HepG2 (cell line): ENCODE data around the gene PROK2. TPM values are rescaled to one million over a fixed set of nuclear protein-coding genes. Genes with fewer than 3 reads are reported as not detected.
A peak's percentile ranks its signal among the peaks of the same experiment; 100 is the strongest.

Experiments
- ATAC-seq: fragments of 200-7000 bp; cut with Tn5 transposase; 3 replicates; pipeline ENCODE4 v1.9.1; 2020; ENCODE audit warnings: mild to moderate bottlenecking, moderate library complexity
- BruUV-seq: library from RNA; stranded (reverse); fragments of 400-500 nt; replicated peaks from 2 replicates; lab custom pipeline; 2021; lab: Mats Ljungman, UMichigan
- CTCF ChIA-PET: fragments of 300-600 bp; formaldehyde crosslinking; extraction: SDS; loops from one replicate; lab custom pipeline; 2021; ENCODE audit warnings: low total read pairs, inconsistent platforms, low intra/inter-chr PET ratio; lab: Yijun Ruan, JAX
- POLR2A ChIA-PET: fragments of 350-600 bp; sonication (Branson Sonifier 250); formaldehyde crosslinking; loops from one replicate; lab custom pipeline; 2020; ENCODE audit warnings: antibody characterized with exemption, inconsistent platforms; lab: Yijun Ruan, JAX
- DNase-seq: peaks from one replicate; pipeline ENCODE4 v3.0.0-alpha.2; 2015; ENCODE audit warnings: low spot score
- FAIRE-seq: peaks from 3 replicates; lab custom pipeline; 2011; peaks lifted over from hg19 to GRCh38; lab: Jason Lieb, UNC
- H2AFZ ChIP-seq: one replicate; pipeline ENCODE4 v1.6.1; 2011; ENCODE audit warnings: low read length, inconsistent platforms
- H3K27ac ChIP-seq: fragments of 300-600 bp; 3 replicates; pipeline ENCODE4 v1.8.0; 2011; ENCODE audit warnings: mixed run types, mild to moderate bottlenecking, mixed read lengths, low read length, inconsistent platforms; ENCODE audit not compliant: insufficient read depth; ENCODE audit errors: extremely low read length
- H3K27me3 ChIP-seq, 2 experiments: fragments of 200-600 bp in 1 of 2; 2 replicates in 1 of 2; 3 replicates in 1 of 2; pipeline versions ENCODE4 v1.6.0 to v1.8.0; 2011; ENCODE audit warnings: low read length in 2 of 2, mild to moderate bottlenecking in 2 of 2, moderate library complexity in 2 of 2, inconsistent platforms in 1 of 2; ENCODE audit not compliant: insufficient read depth in 2 of 2, control insufficient read depth in 1 of 2
- H3K36me3 ChIP-seq, 2 experiments: fragments of 200-600 bp in 1 of 2; replicated peaks in 1 of 2; 2 replicates in 1 of 2; 3 replicates in 1 of 2; pipeline versions ENCODE4 v1.5.1 to v1.8.0; 2011; ENCODE audit warnings: low read length in 2 of 2, inconsistent platforms in 1 of 2; ENCODE audit not compliant: insufficient read depth in 2 of 2, control insufficient read depth in 1 of 2
- H3K4me1 ChIP-seq: 2 replicates; pipeline ENCODE4 v1.5.1; 2012; ENCODE audit warnings: low read length, inconsistent platforms; ENCODE audit not compliant: insufficient read depth
- H3K4me2 ChIP-seq: 2 replicates; pipeline ENCODE4 v1.6.0; 2011; ENCODE audit warnings: low read depth, low read length, inconsistent platforms
- H3K4me3 ChIP-seq, 3 experiments: fragments of 200-600 bp in 1 of 3; sonication (generic), shearing (Covaris generic) in 1 of 3; replicated peaks in 1 of 3; 2 replicates each; pipeline ENCODE4 v1.5.1; 2011 to 2016; ENCODE audit warnings: low read length in 3 of 3, inconsistent platforms in 2 of 3, low read depth in 2 of 3, mild to moderate bottlenecking in 2 of 3, control low read depth in 1 of 3, mixed read lengths in 1 of 3; ENCODE audit not compliant: insufficient read depth in 1 of 3
- H3K79me2 ChIP-seq: one replicate; pipeline ENCODE4 v1.6.1; 2011; ENCODE audit warnings: low read length, inconsistent platforms; ENCODE audit not compliant: insufficient read depth
- H3K9ac ChIP-seq: 2 replicates; pipeline ENCODE4 v1.6.0; 2011; ENCODE audit warnings: mild to moderate bottlenecking, low read depth, low read length, inconsistent platforms; ENCODE audit not compliant: insufficient read depth
- H3K9me3 ChIP-seq: 2 replicates; pipeline ENCODE4 v1.5.1; 2012; ENCODE audit warnings: mild to moderate bottlenecking, low read length
- H4K20me1 ChIP-seq: 2 replicates; pipeline ENCODE4 v1.6.0; 2011; ENCODE audit warnings: inconsistent platforms, mild to moderate bottlenecking, low read length, moderate library complexity; ENCODE audit not compliant: insufficient read depth
- HMG20B ChIP-seq: conservative IDR thresholded peaks from 2 replicates; pipeline ENCODE4 v1.6.1; 2016; ENCODE audit warnings: missing genetic modification reagents, missing compliant biosample characterization
- MAFF ChIP-seq: IDR thresholded peaks from 2 replicates; pipeline ENCODE4 v1.6.1; 2011; ENCODE audit warnings: low read depth, low read length, improper control_type of control experiment
- MAFK ChIP-seq, 2 experiments: IDR thresholded peaks in 1 of 2; conservative IDR thresholded peaks in 1 of 2; 2 replicates each; pipeline ENCODE4 v1.6.1; 2011; ENCODE audit warnings: improper control_type of control experiment in 2 of 2, low read length in 2 of 2
- NCOR1 ChIP-seq: fragments of 200-600 bp; sonication (generic); IDR thresholded peaks from 2 replicates; pipeline ENCODE4 v1.7.0; 2017; ENCODE audit warnings: antibody characterized with exemption, low read length, borderline replicate concordance
- NPAS2 ChIP-seq: sonication (generic); formaldehyde crosslinking; IDR thresholded peaks from 2 replicates; pipeline ENCODE4 v1.8.0; 2022; ENCODE audit warnings: mild to moderate bottlenecking, missing genetic modification reagents, borderline replicate concordance
- RAD21 ChIP-seq: fragments of 450-650 bp; formaldehyde crosslinking; IDR thresholded peaks from 2 replicates; pipeline ENCODE4 v1.5.0; 2020; ENCODE audit warnings: mild to moderate bottlenecking
- SATB2 ChIP-seq: sonication (generic); formaldehyde crosslinking; IDR thresholded peaks from 2 replicates; pipeline ENCODE4 v1.5.0; 2020; ENCODE audit warnings: missing genetic modification reagents
- SRY ChIP-seq: sonication (generic); formaldehyde crosslinking; IDR thresholded peaks from 2 replicates; pipeline ENCODE4 v1.8.0; 2022; ENCODE audit warnings: mild to moderate bottlenecking, missing genetic modification reagents
- STAG1 ChIP-seq: sonication (generic); formaldehyde crosslinking; IDR thresholded peaks from 2 replicates; pipeline ENCODE4 v1.4.0; 2020; ENCODE audit warnings: missing genetic modification reagents
- TP53 ChIP-seq: sonication (generic); formaldehyde crosslinking; conservative IDR thresholded peaks from 2 replicates; pipeline ENCODE4 v1.4.0; 2020; ENCODE audit warnings: missing genetic modification reagents
- XBP1 ChIP-seq: sonication (generic); formaldehyde crosslinking; IDR thresholded peaks from 2 replicates; pipeline ENCODE4 v1.5.0; 2020; ENCODE audit warnings: missing genetic modification reagents
- ZNF326 ChIP-seq: sonication (generic); formaldehyde crosslinking; IDR thresholded peaks from 2 replicates; pipeline ENCODE4 v1.4.0; 2020; ENCODE audit warnings: missing genetic modification reagents, borderline replicate concordance
- ZNF563 ChIP-seq: sonication (generic); formaldehyde crosslinking; IDR thresholded peaks from 2 replicates; pipeline ENCODE4 v1.8.0; 2022; ENCODE audit warnings: mild to moderate bottlenecking, moderate library complexity, missing genetic modification reagents
- ZNF567 ChIP-seq: sonication (generic); formaldehyde crosslinking; IDR thresholded peaks from 2 replicates; pipeline ENCODE4 v1.8.1; 2023; ENCODE audit warnings: mild to moderate bottlenecking, missing genetic modification reagents, borderline replicate concordance
- WGBS: methylation state at CpG from one replicate; pipeline ENCODE4 v1.1.6; 2017; ENCODE audit warnings: low lambda C conversion rate; 5-methylcytosine and 5-hydroxymethylcytosine counted together
- in situ Hi-C: cut with HindIII; loops from 2 replicates; pipeline ENCODE4 v1.10.0; 2017; ENCODE audit warnings: low pct_unique_long_range_greater_than_20kb; ENCODE audit not compliant: extremely low pct_ligation_motif_present
- intact Hi-C: fragments of 100-400 bp; cut with micrococcal nuclease; formaldehyde crosslinking; loops from one replicate; pipeline ENCODE4 v1.10.0; 2022; ENCODE audit not compliant: unreplicated experiment
- polyA plus RNA-seq, 8 experiments: library from polyadenylated mRNA; depleted of rRNA in 3 of 8; stranded (reverse) in 7 of 8; unstranded in 1 of 8; fragments of >200 nt; fragmentation: Illumina TruSeq in 4 of 8; extraction: Trizol in 4 of 8; gene quantifications; 2 replicates each; pipeline versions ENCODE4 v1.2.1 to v1.2.3, GENCODE V29; 2011 to 2016; ENCODE audit warnings: low read depth in 4 of 8, missing spikeins in 1 of 8, mixed read lengths in 1 of 8; ENCODE audit not compliant: insufficient read depth in 1 of 8
- total RNA-seq, 5 experiments: library from RNA; depleted of rRNA; stranded (reverse); fragments of >200 nt; fragmentation: Illumina TruSeq; extraction: Trizol; gene quantifications; 2 replicates each; pipeline ENCODE4 v1.2.3, GENCODE V29; 2016; ENCODE audit warnings: low read depth in 1 of 5
- TF ChIP-seq, protein P1 (sequence below): IDR thresholded peaks from 2 replicates; pipeline ENCODE4 v1.6.1; 2016; ENCODE audit warnings: control low read depth

PROK2 gene
- total and polyA plus RNA-seq, 2 of the 13 experiments (the other 11 are each of a cell fraction or from before 2014, with no cell fraction given): not detected

DNA sequence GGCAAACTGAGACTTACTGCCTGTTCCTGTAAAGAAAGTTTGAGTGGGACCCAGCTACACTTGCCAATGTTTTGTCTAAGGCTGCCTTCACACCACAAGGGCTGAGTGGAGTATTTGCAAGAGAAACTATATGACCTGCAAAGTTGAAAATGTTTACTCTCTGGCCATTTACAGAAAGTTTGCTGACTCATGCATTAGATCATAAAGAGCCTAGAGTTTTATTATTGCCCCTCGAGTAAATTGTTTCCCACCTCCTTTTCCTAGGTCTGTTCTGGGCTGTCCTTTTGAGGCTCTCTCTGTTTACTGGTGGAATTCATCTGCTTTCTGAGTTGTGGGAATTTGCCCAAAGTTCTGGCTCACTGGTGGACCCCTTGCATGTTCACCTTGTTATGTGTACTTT lies 6.7 kb upstream of the PROK2 start:
- Histone ChIP-seq H3K27ac (no peak overlapping the region), H3K9me3 (no peaks in the 10 kb centered on the region), H3K9ac (no peak overlapping the region), H3K4me1 (no peaks in the 10 kb centered on the region), H3K36me3 (no peaks in the 10 kb centered on the region), H3K27me3 (peaks cover 0 to 23% of the 10 kb centered on the region in 2 experiments; a peak in 4 of 5 replicates), H3K4me2 (no peak overlapping the region), H3K79me2 (no peaks in the 10 kb centered on the region), H4K20me1 (no peaks in the 10 kb centered on the region; the same call in 1 of the 2 replicates), H2AFZ (no peak overlapping the region), H3K4me3 (no peak overlapping the region)
- TF ChIP-seq RAD21 (CRISPR knock-in tag) (no peak), MAFK (conservative IDR thresholded peaks at IDR 0.05 in 1 of 2, IDR thresholded peaks at IDR 0.05 in 1 of 2; ENCODE audit: low read length in 2 of 2) (peak; percentile 44 to 78; a peak in 3 of 4 replicates), MAFF (peak; percentile 58; the same call in 1 of the 2 replicates)
- DNase-seq (no peak), ATAC-seq (no peak), FAIRE-seq (no peak)
- in situ Hi-C loops: no loop called here
- 56% methylated on average over 1 of the region's 1 CpG for WGBS
- BruUV-seq: no TSS peak
- ChIA-PET CTCF (no interaction called here), POLR2A (no interaction called here)
- intact Hi-C loops: no loop called here

DNA sequence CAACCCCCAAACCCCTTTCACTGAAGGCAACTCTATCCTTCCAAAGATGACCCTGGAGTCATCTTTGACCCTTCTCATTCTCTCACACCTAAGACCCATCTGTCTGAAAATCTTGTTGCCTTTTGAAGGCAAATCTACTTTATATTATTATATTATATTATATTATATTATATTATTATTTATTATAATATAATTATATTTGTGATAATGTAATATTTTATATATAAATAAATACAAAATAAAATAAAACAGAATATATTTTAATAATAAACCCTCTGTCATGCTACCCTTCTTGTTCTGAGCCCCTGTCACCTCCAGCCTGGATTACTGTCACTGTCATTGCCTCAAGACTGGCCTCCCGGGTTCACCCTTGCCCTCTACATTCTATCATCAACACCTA lies 5.0 kb upstream of the PROK2 start:
- ChIA-PET CTCF (no interaction called here), POLR2A (no interaction called here)
- TF ChIP-seq ZNF326 (CRISPR knock-in tag) (no peak), ZNF567 (CRISPR knock-in tag) (no peak), NPAS2 (CRISPR knock-in tag) (no peak), SATB2 (CRISPR knock-in tag) (no peak), NCOR1 (no peak), ZNF563 (no peak), STAG1 (CRISPR knock-in tag) (no peak), SRY (CRISPR knock-in tag) (no peak), XBP1 (CRISPR knock-in tag) (no peak), HMG20B (CRISPR knock-in tag) (no peak), TP53 (CRISPR knock-in tag) (no peak)
- TF ChIP-seq, protein P1, sequence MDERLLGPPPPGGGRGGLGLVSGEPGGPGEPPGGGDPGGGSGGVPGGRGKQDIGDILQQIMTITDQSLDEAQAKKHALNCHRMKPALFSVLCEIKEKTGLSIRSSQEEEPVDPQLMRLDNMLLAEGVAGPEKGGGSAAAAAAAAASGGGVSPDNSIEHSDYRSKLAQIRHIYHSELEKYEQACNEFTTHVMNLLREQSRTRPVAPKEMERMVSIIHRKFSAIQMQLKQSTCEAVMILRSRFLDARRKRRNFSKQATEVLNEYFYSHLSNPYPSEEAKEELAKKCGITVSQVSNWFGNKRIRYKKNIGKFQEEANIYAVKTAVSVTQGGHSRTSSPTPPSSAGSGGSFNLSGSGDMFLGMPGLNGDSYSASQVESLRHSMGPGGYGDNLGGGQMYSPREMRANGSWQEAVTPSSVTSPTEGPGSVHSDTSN (CRISPR knock-in tag): no peak
- no peak overlapping the region for H3K9ac ChIP-seq
- no peaks in the 10 kb centered on the region for H3K79me2 ChIP-seq
- ATAC-seq (no peak), FAIRE-seq (no peak), DNase-seq (no peak)
- no peaks in the 10 kb centered on the region for H3K36me3 ChIP-seq
- no peaks in the 10 kb centered on the region for H3K4me1 ChIP-seq
- no peak overlapping the region for H3K4me3 ChIP-seq
- no peaks in the 10 kb centered on the region; the same call in 1 of the 2 replicates for H4K20me1 ChIP-seq
- no peak overlapping the region for H2AFZ ChIP-seq
- no peak overlapping the region for H3K4me2 ChIP-seq
- BruUV-seq: no TSS peak
- no peak overlapping the region for H3K27ac ChIP-seq
- intact Hi-C loops (loop anchor here (10.0 kb wide), 1 partner anchor 395 kb away; no protein-coding TSS in a partner anchor), in situ Hi-C loops (no loop called here)
- H3K9me3 ChIP-seq: no peaks in the 10 kb centered on the region
- 0% methylated on average over 1 of the region's 1 CpG for WGBS
- peaks cover 2 to 32% of the 10 kb centered on the region in 2 experiments; a peak in 3 of 5 replicates for H3K27me3 ChIP-seq
